Nucleus accumbens (tissue), 56 donors: ENCODE data around the gene TINAG.
A peak's percentile ranks its signal among the peaks of the same experiment; 100 is the strongest.

ENCODE experiments used
- DNase-seq, 56 donors: peaks; one replicate each; lab custom pipeline; 2025; lab: John Stamatoyannopoulos, UW

TINAG gene, protein sequence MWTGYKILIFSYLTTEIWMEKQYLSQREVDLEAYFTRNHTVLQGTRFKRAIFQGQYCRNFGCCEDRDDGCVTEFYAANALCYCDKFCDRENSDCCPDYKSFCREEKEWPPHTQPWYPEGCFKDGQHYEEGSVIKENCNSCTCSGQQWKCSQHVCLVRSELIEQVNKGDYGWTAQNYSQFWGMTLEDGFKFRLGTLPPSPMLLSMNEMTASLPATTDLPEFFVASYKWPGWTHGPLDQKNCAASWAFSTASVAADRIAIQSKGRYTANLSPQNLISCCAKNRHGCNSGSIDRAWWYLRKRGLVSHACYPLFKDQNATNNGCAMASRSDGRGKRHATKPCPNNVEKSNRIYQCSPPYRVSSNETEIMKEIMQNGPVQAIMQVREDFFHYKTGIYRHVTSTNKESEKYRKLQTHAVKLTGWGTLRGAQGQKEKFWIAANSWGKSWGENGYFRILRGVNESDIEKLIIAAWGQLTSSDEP

DNA sequence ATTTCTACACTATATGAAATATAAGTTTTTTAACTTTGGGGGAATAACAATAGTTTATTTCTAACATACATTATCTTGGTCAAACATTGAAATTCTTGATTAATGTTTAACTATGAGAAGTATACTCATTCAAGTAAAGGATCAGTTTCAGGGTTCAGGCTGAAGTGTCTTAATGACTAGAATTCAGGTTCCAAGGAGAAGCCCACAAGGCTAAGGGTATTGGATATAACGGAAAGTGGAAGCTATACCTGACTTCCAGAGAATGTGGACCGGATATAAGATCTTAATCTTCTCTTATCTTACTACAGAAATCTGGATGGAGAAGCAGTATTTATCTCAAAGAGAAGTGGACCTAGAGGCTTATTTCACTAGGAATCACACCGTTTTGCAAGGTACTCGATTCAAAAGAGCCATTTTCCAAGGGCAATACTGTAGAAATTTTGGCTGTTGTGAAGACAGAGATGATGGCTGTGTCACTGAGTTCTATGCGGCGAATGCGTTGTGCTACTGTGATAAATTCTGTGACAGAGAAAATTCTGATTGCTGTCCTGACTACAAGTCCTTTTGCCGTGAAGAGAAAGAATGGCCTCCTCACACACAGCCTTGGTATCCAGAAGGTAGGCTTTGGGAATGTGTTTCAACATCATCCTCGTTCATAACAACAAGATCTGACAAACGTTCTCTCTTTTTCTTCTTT, at the start of gene TINAG:
TSS of gene TINAG (plus strand) at position 153 of the 697 bp plus-strand sequence. CDS start at position 263, 110 bp downstream.
- no peak for DNase-seq

DNA sequence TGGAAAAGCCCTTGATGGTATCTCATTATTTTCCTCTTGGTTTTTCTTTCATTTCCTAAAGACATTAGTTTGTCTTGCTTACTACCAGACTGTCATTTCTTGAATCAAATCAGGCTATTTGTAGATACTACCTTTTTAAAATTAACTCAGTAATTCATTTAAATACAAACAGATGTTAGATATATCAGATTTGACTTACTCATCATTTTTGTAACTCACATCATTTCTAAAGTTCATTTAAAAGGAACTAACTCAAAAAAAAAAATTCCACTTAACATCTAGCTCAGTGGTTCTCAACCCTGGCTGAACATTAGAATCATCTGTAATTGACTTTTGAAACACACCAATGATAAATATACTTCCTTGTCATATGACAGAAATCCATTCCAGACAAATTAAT, 48.2 kb upstream of the TINAG start:
- no peak for DNase-seq

DNA sequence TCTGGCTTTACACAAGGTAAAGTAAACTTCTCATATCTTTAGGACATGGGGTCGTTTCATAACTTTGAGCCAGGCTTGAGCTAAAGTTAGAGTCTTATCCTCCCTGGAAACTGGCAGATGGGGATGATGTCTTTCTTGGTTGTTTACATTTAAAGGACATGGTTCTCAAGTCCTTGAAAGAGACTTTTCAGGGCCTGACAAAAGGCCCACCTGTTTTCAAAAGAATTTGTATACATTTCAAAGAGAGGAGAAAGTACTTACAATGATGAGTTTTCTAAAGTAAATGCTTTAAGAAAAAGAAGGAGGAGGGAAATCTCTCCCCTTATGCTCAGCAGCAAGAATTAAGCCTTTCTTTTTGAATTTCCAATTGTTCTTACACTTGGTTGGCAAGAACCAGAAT, 45.7 kb upstream of the TINAG start:
- no peak for DNase-seq

DNA sequence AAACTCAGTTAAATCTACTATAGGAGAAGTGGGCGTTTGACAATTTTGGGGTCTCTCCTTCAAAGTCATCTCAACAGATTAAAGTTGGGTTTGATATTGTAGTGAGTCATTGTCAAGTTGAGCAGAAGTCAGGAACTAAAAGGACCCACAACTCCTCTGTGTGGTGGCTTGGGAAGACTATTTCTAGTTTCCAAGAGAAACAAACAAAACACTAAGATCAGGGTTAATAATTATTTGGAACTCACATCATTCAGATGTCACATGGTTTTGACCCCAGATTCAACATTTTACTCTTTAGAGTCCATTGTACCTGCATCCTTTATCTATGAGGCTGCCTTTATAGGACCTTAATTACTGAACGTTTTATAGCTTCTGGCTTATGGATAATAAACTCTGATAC, 45.3 kb upstream of the TINAG start:
- DNase-seq: no peak

DNA sequence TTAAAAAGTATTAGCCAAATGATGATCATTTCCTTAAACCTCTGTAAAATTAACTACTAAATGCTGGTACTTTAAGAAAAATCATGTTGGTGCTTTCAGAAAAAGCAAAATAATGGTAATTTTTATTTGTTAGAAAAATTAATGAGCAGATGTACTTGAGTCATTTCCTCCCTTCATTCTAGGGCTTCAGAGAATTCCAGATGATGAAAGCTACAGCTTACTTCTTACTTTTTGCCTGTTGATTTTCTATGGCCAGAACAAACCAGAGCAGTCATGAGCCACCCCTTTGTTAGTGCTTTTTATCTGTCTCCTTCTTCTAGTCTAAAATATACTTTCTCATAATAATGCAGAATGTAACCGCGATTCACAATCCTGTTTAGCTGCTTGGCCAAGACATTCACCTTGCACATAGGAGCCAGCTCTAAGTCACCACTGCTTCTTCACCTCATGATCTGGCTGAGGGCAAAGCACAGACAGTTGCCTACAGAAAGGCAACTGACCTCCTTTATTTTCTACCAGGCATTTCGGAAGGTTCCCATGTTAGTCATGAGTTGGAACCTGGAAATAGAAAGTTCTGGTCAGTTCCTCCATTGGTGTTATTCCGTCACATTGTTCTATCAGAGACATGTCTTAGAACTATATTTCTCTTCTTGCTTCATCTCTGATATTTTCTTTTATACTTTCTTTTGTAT, 43.5 kb upstream of the TINAG start:
- DNase-seq: no peak

DNA sequence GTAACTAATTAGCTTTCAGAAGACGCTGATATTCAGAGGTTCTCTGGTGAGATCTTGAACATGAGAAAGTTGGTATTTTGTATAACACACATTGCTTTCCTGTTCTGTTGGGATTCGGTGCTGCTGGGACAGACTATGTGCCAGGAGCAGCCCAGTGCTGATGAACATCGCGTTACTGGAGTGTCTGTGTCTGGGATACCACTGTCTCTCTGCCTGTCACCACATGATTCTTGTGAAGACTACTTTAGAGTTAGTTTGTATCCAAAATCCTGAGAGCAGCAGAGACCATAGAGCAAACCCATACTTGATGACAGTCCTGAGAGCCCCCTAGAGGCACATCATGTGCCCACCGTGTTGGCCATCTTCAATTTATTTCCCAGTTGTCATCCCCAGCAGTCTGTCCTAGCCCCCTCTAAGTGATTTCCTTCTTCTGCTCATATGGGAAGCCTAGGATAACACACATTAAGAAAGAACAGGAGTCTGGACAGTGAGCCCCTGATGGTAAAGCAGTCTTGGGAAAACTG, 41.8 kb upstream of the TINAG start:
- no peak for DNase-seq

DNA sequence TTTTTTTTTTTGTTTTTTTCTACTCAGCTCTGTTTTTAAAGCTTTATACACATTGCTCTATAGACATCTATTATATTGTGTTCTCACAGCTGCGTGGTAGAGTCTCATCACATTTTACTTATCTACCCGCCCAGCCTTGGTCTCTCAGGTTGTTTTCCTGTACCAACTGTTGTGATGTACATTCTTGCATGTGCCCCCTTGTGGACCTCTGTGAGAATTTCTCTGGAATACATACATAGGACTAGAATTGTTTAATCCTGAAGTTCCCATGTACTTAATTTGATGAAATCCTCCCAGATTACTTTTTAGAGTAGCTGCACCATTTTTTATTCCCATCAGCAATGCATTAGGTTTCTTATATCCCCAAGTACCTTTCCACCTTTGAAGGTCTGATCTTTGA, 40.4 kb upstream of the TINAG start:
- DNase-seq: no peak

DNA sequence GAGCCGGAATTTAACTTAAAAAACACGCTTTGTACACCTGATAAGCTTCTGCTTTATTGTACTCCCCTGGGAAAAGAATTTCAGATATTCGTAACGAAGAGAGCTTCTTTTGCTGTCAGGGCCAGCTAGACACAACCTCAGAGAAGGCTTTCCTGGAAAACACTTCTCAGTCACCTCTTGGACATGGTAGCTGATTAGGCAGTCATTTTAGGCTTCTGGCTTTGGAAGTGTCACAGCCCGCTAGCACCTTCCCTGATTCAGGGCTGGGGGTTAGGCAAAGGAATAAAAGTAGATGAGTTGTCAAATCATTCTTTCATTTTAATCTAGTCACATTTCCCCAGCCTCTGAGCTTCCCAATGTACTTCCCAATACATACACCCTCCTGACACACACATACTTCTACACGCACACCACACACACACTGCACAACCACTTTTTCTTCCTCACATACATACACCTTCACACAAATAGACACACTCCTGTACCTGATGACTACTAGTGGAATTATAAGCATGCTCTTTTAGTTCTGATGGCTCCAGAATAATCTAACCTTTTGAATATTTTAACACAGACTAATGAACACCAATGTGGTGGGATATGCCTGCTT, 34.9 kb upstream of the TINAG start:
- DNase-seq: no peak

DNA sequence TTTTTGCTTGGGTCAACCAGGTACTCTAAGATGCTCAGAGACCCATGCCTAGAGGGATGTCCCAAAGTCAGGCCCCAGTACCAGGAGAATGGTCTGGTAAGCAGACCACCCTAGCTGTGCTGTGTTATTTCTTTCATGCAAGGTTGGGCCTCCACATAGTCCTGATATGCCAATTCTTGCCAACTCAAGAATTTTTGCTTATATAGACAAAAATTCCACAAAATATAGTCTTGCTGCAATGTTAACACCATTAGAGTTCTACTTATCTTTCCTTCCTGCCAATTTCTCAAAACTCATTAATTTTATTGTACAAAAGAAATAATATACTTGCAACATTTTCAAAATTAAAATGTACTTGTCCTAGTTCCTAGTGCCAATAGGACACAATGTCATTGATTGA, 33.9 kb upstream of the TINAG start:
- no peak for DNase-seq

DNA sequence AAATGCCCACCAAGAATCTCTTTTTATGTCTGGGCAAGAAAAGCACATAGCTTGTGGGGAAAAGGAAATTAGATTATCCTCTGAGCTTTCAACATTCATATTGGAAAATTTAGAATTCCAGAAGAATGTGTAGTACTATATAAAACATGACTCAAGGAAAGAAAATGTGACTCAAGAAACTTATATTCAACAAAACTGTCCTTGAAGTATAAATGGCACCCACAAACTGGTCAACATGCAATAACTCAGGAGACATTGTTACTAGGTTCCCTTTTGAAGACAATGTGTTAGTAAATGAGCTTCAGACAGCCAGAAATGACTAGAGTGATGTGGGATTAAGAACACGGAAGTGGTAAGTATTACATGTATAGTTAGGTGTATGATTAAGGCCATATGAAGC, 26.1 kb upstream of the TINAG start:
- DNase-seq: no peak

DNA sequence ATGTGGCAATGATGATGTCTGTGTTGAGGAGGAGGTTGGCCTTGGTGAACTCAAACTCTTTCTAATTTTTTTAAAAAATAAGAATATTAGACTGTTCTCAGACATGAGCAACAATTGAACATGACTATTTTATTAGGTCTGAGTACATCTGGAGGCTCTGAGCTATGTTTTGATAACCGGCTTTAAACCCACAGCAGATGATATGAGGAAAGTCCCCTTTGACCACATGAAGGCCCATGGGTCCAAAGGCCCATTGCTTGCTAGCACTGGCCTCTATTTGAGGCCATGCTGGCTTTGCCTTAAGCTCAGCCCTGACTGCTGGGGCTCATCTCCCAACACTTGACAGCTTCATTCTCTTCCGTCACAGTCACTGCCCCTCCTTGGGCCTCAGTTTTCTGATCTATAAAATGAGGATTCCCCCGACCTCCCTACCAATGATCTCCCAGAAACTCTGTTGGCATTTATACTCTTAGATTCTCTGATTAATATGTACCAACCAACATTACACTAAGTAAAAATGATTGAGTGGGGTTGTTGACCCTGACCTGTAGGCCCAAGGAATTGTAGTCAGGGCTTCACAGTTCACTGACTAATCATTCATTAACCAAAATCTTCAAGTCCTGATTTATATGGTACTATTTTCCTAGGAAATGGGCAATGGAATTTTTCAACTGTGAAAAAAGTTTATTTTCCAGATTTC, 23.9 kb upstream of the TINAG start:
- DNase-seq: no peak

DNA sequence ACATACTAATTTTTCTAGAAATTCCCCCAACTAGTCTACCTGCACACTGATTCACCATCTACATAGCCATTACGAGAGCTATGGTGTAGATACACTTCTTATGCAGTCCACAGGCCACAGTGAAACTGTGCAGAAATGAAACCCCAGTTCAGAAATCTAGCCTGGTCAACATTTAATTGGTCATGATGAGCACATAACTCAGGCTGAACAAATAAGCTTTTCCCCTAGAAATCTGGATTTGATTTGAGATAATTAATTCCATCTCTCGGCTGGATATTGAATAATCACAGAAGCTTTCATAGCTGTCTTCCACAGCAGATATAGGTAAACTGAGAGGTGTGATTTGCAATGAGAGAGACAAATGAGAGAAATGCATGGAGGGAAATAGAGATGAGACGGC, 22.6 kb upstream of the TINAG start:
- DNase-seq: no peak

DNA sequence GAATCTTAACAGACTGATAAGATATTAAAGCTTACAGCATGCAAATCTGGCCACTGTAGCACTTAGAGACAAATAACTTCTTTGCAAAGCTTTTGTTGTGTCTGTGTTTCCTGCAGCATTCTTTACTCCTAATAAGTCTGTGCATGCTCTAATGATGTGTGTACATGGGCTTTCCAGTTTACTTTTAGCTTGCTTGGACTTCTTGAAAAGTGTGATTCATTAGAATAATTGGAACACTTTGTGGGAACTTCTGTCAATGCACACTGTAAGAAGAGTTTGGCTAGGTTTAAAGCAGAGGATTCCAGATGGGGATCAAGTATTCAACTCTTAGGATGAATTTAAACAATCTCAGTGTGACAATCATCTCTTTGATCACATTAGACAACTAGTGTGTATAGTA, 22.1 kb upstream of the TINAG start:
- no peak for DNase-seq

DNA sequence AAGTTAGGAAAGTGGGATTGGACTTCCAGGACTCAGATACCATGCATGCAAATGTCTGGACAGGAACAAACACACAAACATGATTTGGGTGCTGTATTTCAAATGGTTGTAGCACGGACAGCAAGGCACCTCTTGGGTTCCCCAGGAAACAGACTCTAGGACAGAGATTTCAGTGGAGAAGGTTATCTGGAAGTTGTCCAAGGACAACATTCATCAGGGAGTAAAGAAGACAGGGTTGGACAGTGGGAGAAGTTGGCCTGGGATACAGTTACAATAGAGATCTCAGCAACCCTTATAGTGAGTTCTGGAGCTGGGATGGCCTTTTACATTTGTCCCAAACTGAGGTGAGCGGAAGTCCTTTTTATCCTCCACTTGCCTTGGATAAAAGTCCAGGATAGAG, 19.8 kb upstream of the TINAG start:
- DNase-seq: no peak

DNA sequence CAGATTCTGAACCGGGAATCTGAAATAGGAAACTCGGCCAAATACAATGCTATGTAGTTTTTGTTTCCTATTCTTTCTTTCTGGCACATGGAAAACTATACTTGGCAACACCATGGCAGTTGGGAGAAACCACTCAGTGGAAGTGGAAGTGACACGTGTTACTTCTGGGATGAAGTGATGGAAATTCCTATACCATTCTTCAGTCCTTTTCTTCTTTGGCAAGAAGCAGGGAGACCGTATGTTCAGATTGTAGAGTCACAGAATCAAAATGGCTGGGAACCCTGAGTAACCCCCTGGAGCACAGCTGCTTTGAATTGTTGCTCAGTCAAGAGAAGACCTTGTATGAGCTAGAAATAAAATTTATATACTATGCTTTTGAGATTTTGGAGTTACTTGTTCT, 18.8 kb upstream of the TINAG start:
- DNase-seq: no peak

DNA sequence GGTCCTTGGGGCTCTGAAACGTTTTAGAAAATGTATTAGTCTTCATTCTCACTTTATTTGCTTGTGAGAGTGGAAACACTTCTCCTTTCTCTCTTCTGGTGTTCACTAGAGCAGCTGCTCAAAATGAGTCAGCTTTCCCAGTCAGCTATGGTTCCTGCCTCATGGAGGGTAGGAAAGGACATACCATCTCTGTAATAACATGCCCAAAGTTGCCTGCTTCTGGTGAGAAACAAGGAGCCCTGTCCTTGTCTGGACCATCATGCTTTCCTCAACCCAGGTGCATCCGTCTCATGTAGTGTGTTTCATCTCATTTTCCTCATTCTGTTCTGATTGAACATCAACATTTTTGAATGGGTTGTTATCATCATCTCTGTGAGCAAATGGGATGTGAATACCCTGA, 17.1 kb upstream of the TINAG start:
- peak in 1 of 56 donors; percentile 7 for DNase-seq

DNA sequence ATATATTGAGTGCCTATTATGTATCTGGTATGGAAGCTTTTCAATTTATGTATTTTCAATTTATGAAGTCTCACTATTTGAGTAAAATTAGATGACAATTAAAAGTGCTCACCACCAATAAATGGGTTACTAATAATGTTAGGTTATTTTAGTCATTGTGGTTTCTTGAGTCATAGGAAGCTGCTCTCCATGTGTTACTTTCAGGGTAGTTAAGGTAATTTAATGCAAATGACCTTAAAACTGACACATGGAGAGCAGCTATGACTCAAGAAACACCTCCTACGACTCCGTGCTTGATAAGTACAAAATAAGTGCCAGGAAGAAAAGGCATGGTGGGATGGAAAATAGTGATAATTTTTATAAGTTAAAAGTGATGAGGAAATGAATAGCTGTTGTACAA, 16.5 kb upstream of the TINAG start:
- DNase-seq: no peak

DNA sequence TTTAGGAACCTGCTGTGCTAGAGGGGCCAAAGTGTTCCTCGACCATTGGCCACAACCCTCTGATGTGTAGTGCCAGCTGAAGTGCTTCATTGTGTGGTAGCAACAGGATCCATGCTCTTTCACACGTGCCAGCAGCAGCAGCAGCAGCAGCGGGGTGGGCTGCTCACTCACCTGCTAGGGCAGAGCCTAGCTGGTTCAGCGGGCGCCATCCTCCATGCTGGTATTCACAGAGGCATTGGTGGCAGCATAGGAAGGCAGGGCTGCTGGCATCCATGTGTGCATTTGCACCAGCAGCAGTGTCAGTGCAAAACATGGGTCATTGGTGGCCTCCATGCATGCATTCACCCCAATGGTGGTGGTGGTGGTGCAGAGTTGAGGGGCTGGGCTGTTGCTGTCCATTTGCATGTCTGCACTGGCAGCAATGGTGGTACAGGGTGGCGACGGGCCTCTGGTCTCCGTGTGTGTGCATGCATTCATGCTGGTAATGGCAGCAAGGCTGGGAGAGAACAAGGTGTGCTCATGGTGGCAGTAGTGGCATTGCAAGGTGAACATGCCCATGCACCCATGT, 13.2 kb upstream of the TINAG start:
- DNase-seq: no peak

DNA sequence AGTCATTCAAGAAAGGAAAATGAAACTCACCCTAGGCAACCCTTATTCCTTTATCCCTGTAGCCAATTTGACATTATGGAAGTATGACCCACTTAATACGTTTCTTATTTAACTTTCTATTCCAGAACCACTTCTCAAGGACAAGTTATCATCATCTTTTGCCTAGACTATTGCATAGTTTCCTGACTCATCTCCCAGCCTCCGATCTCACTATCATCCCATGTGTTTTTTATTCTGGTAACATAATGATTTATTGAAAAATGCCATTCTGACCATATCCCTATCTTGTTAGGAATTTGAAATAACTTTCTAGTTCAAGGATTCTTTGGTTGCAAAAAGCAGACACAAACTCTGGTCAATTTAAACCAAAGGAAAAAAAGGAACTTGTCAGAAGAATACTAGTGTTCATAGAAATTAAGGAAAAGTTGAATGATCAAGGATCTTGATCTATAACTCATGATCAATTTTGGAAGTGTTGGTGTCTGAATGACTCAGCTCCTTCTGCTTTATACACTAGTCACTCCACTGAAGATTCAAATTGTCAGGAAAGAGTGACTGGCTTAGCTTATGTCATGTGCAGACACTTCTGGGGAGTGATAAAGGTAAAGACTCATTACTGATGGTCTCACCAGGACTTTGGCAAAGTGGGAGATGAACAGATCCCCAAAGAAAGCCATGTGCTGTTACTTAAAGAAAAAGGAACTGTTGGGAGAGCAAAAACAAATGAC, 8.5 kb upstream of the TINAG start:
- DNase-seq: no peak
